Aorta (tissue), 5 donors: ENCODE data around the gene KLHL1. TPM values are rescaled to one million over a fixed set of nuclear protein-coding genes. Genes with fewer than 3 reads are reported as not detected.

Experiments
- ATAC-seq: fragments of 200-7000 bp; cut with Tn5 transposase; one replicate; pipeline ENCODE4 v1.9.1; 2022; ENCODE audit warnings: moderate library complexity; ENCODE audit not compliant: low FRiP score
- DNase-seq, 2 donors: peaks; one replicate each; pipeline ENCODE4 v3.0.0-alpha.2; 2020
- H3K27ac ChIP-seq, 2 donors: one replicate each; pipeline ENCODE4 v1.5.1; 2013; ENCODE audit warnings: low read length in 2 of 2, mild to moderate bottlenecking in 2 of 2, moderate library complexity in 2 of 2, control low read depth in 1 of 2, inconsistent platforms in 1 of 2, low read depth in 1 of 2
- H3K27me3 ChIP-seq, 2 donors: one replicate each; pipeline ENCODE4 v1.6.1; 2013; ENCODE audit warnings: control low read depth in 1 of 2, low read length in 1 of 2, mild to moderate bottlenecking in 1 of 2, moderate library complexity in 1 of 2; ENCODE audit not compliant: insufficient read depth in 2 of 2, control insufficient read depth in 1 of 2
- H3K36me3 ChIP-seq, 2 donors: one replicate each; pipeline ENCODE4 v1.6.1; 2013; ENCODE audit warnings: control low read depth in 1 of 2, low read length in 1 of 2, mild to moderate bottlenecking in 1 of 2; ENCODE audit not compliant: insufficient read depth in 2 of 2, control insufficient read depth in 1 of 2
- H3K4me1 ChIP-seq, 2 donors: one replicate each; pipeline ENCODE4 v1.6.1; 2013; ENCODE audit warnings: low read length in 2 of 2, control low read depth in 1 of 2, mild to moderate bottlenecking in 1 of 2, moderate library complexity in 1 of 2; ENCODE audit not compliant: insufficient read depth in 2 of 2, control insufficient read depth in 1 of 2
- H3K4me3 ChIP-seq, 2 donors: one replicate each; pipeline ENCODE4 v1.5.1; 2013; ENCODE audit warnings: low read length in 2 of 2, control low read depth in 1 of 2, mild to moderate bottlenecking in 1 of 2
- H3K9me3 ChIP-seq: one replicate; pipeline ENCODE4 v1.6.1; 2013; ENCODE audit warnings: mild to moderate bottlenecking, low read length; ENCODE audit not compliant: control insufficient read depth
- WGBS, 2 donors: extraction: QIAGEN DNeasy Blood & Tissue Kit; methylation state at CpG; one replicate each; pipeline ENCODE4 v1.1.7; 2013; 5-methylcytosine and 5-hydroxymethylcytosine counted together
- intact Hi-C, 2 donors: fragments of 100-400 bp; cut with DNase I; formaldehyde crosslinking; loops; one replicate each; pipeline versions ENCODE4 v1.14.2 to v1.15.0; 2022
- polyA plus RNA-seq, 2 donors: library from polyadenylated mRNA; stranded (reverse); fragments of 200-250 nt; gene quantifications; one replicate each; pipeline ENCODE4 v1.2.3, GENCODE V29; 2013
- total RNA-seq, 2 donors: library from RNA; stranded (reverse); fragmentation: NEBNext Ultra II Directional; extraction: Animal tissue kit (Norgen Biotek cat#: 25700); gene quantifications; one replicate each; pipeline ENCODE4 v1.2.1, GENCODE V29; 2021
- donor health status: healthy with polysubstance abuse.
- donor health status: Bipolar disorder and iron deficiency.
- donor health status: DM: no; HTN: no; CAD: no.
- donor health status: DM: no; HTN: no; CAD: no.
- donor health status: DM: yes; HTN: yes; CAD: no.

Gene KLHL1
- total and polyA plus RNA-seq, 4 donors: not detected

DNA sequence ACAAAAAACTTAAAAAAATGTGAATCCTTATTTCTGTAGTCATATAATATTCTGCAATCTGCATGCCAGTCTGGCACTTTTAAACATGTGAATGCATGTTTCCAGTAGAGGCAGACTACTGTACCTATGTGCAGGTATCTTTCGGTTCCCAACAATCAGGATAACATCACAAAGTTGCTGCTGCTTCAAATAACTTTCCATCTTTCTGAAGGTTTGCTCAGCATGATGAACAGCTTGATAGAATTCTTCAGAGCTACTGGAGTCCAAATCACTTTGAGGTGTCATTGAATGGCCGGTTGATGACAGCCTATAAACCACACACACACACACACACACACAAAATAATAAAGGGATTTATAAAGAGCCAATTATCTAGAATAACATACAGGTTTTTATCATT, 132.8 kb downstream of the KLHL1 start:
- intact Hi-C loops: no loop called here
- Histone ChIP-seq H3K4me1 (no peaks in the 10 kb centered on the region), H3K9me3 (no peaks in the 10 kb centered on the region), H3K27ac (no peak overlapping the region), H3K4me3 (no peak overlapping the region), H3K36me3 (no peaks in the 10 kb centered on the region), H3K27me3 (no peaks in the 10 kb centered on the region)
- ATAC-seq (no peak), DNase-seq (no peak)
- 84 to 85% methylated on average over 2 of the region's 2 CpGs for WGBS, 2 donors

DNA sequence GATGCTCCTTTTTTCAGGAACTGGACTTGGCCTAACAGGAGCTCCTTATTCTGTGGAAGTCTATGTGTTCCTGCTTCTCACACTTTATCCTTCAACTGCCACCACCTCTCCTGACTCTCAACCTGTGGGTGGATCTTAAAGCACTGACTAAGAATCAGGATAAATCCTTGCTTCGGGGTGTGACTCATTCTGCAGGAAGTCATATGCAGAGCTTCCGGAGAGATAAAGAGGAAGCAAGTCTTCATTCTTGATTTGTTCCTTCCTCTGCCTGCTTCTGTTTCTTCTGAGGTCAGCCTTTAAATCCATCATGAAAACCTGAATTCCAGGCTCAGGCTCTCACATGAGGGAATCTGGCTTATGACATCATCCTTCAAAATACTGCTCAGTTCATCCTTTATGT, 137.7 kb downstream of the KLHL1 start:
- H3K4me3 ChIP-seq: no peak overlapping the region
- no peak overlapping the region for H3K27ac ChIP-seq
- ATAC-seq (no peak), DNase-seq (no peak)
- H3K9me3 ChIP-seq: no peaks in the 10 kb centered on the region
- H3K4me1 ChIP-seq: no peaks in the 10 kb centered on the region
- 19 to 23% methylated on average over 2 of the region's 2 CpGs for WGBS, 2 donors
- H3K27me3 ChIP-seq: no peaks in the 10 kb centered on the region
- intact Hi-C loops: no loop called here
- H3K36me3 ChIP-seq: no peaks in the 10 kb centered on the region

DNA sequence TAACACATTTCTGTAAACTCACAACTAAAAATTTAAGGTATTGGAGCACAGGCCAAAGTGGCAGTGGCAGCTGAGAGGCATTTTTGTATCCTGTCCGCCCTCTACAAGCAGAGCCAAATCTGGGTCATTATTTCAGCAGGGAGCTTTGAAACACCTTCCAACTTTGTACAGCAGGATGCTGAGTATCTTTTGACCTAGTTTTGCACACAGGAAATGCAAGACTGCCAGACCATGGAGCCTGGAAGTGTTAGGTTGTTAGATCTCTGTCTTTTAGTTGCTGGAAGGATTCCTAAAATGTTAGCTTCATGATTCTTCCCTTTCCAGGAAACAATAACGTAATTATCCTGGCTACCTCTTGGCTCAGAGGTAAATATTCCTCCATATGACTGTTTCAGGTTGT, 149.2 kb downstream of the KLHL1 start:
- no peaks in the 10 kb centered on the region for H3K36me3 ChIP-seq
- H3K9me3 ChIP-seq: no peaks in the 10 kb centered on the region
- DNase-seq (no peak), ATAC-seq (no peak)
- H3K27me3 ChIP-seq: no peaks in the 10 kb centered on the region
- H3K4me1 ChIP-seq: no peaks in the 10 kb centered on the region
- H3K27ac ChIP-seq: no peak overlapping the region
- intact Hi-C loops: no loop called here
- H3K4me3 ChIP-seq: no peak overlapping the region
- 50 to 55% methylated on average over 2 of the region's 2 CpGs for WGBS, 2 donors

DNA sequence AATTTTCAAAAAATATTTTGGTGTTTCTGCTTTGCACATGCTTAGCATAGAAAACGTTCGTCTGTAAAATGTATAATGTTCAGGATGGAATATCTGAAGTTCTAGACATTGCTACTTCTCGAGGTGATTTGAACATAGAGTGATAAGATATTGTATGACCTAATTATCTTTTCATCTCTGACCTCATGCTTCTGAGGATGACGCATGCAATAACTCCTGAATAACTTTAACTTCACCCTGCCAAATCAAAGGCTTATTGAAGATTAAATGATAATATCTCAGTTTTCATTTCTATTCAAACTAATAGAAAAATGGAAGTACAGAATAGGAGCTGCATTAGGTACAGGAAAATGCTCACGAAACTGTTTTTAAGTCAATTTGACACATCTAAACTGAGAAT, 151.4 kb downstream of the KLHL1 start:
- DNase-seq: no peak
- no peaks in the 10 kb centered on the region for H3K4me1 ChIP-seq
- intact Hi-C loops: no loop called here
- WGBS, 2 donors: 71% methylated on average over 5 of the region's 5 CpGs
- no peaks in the 10 kb centered on the region for H3K36me3 ChIP-seq
- ATAC-seq: no peak
- no peaks in the 10 kb centered on the region for H3K27me3 ChIP-seq
- H3K9me3 ChIP-seq: no peaks in the 10 kb centered on the region
- H3K27ac ChIP-seq: no peak overlapping the region
- no peak overlapping the region for H3K4me3 ChIP-seq

DNA sequence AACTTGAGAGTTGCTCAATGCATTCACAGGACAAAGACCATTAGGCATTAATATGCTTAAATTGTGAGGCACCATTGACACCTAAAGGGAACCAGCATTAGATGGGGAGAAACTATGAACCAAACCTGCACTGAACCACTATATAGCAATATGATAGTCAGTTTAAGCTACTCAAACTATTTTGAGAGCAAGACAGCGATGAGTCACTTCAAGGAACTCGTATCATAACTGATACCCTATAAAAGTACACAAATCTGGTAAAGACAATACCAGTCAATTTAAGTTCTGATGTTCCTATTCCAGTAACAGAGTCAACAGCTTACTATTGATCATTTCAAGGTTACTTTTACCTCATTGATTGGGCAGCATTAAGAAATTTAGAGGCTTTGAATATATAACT, 151.9 kb downstream of the KLHL1 start:
- Histone ChIP-seq H3K27me3 (no peaks in the 10 kb centered on the region), H3K4me1 (no peaks in the 10 kb centered on the region), H3K4me3 (no peak overlapping the region), H3K9me3 (no peaks in the 10 kb centered on the region), H3K27ac (no peak overlapping the region), H3K36me3 (no peaks in the 10 kb centered on the region)
- 81 to 83% methylated on average over 2 of the region's 2 CpGs for WGBS, 2 donors
- no peak for DNase-seq
- intact Hi-C loops: no loop called here
- ATAC-seq: no peak

- Histone ChIP-seq H3K4me1 (no peaks in the 10 kb centered on the region), H3K27ac (no peak overlapping the region), H3K4me3 (no peak overlapping the region), H3K36me3 (no peaks in the 10 kb centered on the region), H3K9me3 (no peaks in the 10 kb centered on the region), H3K27me3 (no peaks in the 10 kb centered on the region)
- ATAC-seq (no peak), DNase-seq (no peak)
- intact Hi-C loops: no loop called here
These were observed 153.0 kb downstream of the KLHL1 start for GRCh38 chr13:69955271-69955670.

DNA sequence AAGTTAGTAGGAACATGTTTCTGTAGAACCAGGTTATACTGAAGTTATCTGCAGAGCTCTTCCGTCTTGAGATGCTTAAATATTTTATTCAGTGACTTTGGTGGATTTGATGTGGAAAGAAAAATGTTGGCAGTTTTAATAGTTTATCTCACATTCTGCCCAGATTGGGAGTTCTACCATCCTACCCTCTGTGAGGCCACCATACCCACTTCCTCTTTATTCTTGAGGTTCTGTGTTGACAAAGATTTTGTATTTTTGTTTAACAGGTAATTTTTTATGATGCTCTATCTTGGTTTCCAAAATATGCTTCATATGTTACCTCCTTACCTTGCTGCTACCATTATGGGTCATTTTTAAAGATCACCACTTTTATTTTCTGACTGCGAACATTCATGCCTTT, 156.8 kb downstream of the KLHL1 start:
- intact Hi-C loops: no loop called here
- Histone ChIP-seq H3K9me3 (no peaks in the 10 kb centered on the region), H3K27ac (no peak overlapping the region), H3K4me3 (no peak overlapping the region), H3K4me1 (no peaks in the 10 kb centered on the region), H3K27me3 (no peaks in the 10 kb centered on the region), H3K36me3 (no peaks in the 10 kb centered on the region)
- ATAC-seq (no peak), DNase-seq (no peak)
- WGBS, 2 donors: 87 to 88% methylated on average over 2 of the region's 2 CpGs

GRCh38 chr13:69950160-69950559, 158.1 kb downstream of the KLHL1 start:
- 82 to 84% methylated on average over 4 of the region's 4 CpGs for WGBS, 2 donors
- ATAC-seq (no peak), DNase-seq (no peak)
- H3K4me3 ChIP-seq: no peak overlapping the region
- H3K4me1 ChIP-seq: no peaks in the 10 kb centered on the region
- intact Hi-C loops: no loop called here
- no peaks in the 10 kb centered on the region for H3K36me3 ChIP-seq
- no peaks in the 10 kb centered on the region for H3K27me3 ChIP-seq
- H3K27ac ChIP-seq: no peak overlapping the region
- H3K9me3 ChIP-seq: no peaks in the 10 kb centered on the region

DNA sequence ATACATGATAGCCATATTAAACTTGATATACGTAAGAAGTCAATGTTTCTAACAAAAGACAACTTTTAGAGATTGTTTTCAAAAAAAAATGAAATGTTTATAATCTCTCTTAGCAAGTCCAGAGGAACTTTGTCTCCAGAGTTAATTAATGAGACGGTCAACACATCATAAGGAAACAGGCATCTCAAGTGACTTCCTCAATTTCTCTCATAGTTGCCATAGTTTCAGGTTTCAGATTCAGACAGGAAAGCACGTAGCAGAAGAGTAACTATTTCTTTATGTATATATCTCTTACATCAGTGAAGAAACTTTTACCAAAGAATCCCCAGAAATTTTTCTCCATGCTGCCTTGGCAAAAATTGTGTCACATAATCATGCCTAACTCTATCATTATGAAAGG, 160.2 kb downstream of the KLHL1 start:
- H3K36me3 ChIP-seq: no peaks in the 10 kb centered on the region
- H3K9me3 ChIP-seq: no peaks in the 10 kb centered on the region
- no peak for DNase-seq
- 33 to 37% methylated on average over 3 of the region's 3 CpGs for WGBS, 2 donors
- no peaks in the 10 kb centered on the region for H3K4me1 ChIP-seq
- H3K4me3 ChIP-seq: no peak overlapping the region
- H3K27ac ChIP-seq: no peak overlapping the region
- ATAC-seq: no peak
- no peaks in the 10 kb centered on the region for H3K27me3 ChIP-seq
- intact Hi-C loops: no loop called here
